Activated effector memory CD4-positive, alpha-beta T cell treated with anti-CD3 and anti-CD28 coated beads, Interleukin-2, amount 50 U/mL, for 16 hours (primary cell): ENCODE data around the gene SDHAF1.

Experiments used
- DNase-seq: peaks from one replicate; pipeline ENCODE4 v3.0.0-alpha.2; 2020

The SDHAF1 gene

GRCh38 chr19:35987571-35987896 lies 7.5 kb upstream of the SDHAF1 start:
- no peak for DNase-seq

GRCh38 chr19:35988824-35989223 lies 6.2 kb upstream of the SDHAF1 start:
- DNase-seq, result no peak

GRCh38 chr19:35990156-35990555 lies 4.8 kb upstream of the SDHAF1 start:
- DNase-seq, result no peak

- no peak for DNase-seq
These were observed 3.9 kb upstream of the SDHAF1 start for GRCh38 chr19:35990771-35991730.

GRCh38 chr19:35991731-35992450 lies 3.1 kb upstream of the SDHAF1 start:
- DNase-seq, result no peak

- DNase-seq, result no peak
These were observed 1.9 kb upstream of the SDHAF1 start for GRCh38 chr19:35992907-35993765.

GRCh38 chr19:35993923-35994598 lies 927 bp upstream of the SDHAF1 start:
- no peak for DNase-seq

- no peak for DNase-seq
These were observed 1.8 kb downstream of the SDHAF1 start for GRCh38 chr19:35996777-35997176.

- no peak for DNase-seq
These were observed 6.6 kb downstream of the SDHAF1 start for GRCh38 chr19:36001605-36002004.

GRCh38 chr19:36003284-36003683 lies 8.3 kb downstream of the SDHAF1 start:
- DNase-seq, result no peak

GRCh38 chr19:36006955-36007354 lies 12.0 kb downstream of the SDHAF1 start:
- no peak for DNase-seq

- no peak for DNase-seq
These were observed 13.5 kb downstream of the SDHAF1 start, which contains the start of gene SYNE4 for GRCh38 chr19:36008336-36008978. Gene SYNE4, minus strand, starts transcription at chr19:36008813. Its CDS starts 132 bp downstream, at chr19:36008681.

GRCh38 chr19:36009220-36009619 lies 14.2 kb downstream of the SDHAF1 start:
- DNase-seq, result peak; percentile 83

- DNase-seq, result no peak
These were observed 14.8 kb downstream of the SDHAF1 start for GRCh38 chr19:36009633-36010379.

- DNase-seq, result no peak
These were observed 15.4 kb downstream of the SDHAF1 start for GRCh38 chr19:36010402-36010801.

GRCh38 chr19:36013280-36014011 lies 18.5 kb downstream of the SDHAF1 start:
- peak; percentile 65 for DNase-seq

- DNase-seq, result peak; percentile 100
These were observed 19.3 kb downstream of the SDHAF1 start, which contains the start of gene ALKBH6 for GRCh38 chr19:36014012-36014924. Gene ALKBH6, minus strand, starts transcription at chr19:36014213. Its CDS starts 816 bp downstream, at chr19:36013397.

GRCh38 chr19:36019061-36019670 lies 24.2 kb downstream of the SDHAF1 start:
- no peak for DNase-seq

GRCh38 chr19:36023432-36023831 lies 28.4 kb downstream of the SDHAF1 start:
- no peak for DNase-seq
